ENCODE data around the gene TMEM107. TPM values are rescaled to one million over a fixed set of nuclear protein-coding genes. Genes with fewer than 3 reads are reported as not detected.

Gene TMEM107
- total and polyA plus RNA-seq, 10 of the 15 experiments (the other 5 are each of a cell fraction or from before 2014, with no cell fraction given) = 7.9 to 38.7 (median 22.9) TPM

DNA sequence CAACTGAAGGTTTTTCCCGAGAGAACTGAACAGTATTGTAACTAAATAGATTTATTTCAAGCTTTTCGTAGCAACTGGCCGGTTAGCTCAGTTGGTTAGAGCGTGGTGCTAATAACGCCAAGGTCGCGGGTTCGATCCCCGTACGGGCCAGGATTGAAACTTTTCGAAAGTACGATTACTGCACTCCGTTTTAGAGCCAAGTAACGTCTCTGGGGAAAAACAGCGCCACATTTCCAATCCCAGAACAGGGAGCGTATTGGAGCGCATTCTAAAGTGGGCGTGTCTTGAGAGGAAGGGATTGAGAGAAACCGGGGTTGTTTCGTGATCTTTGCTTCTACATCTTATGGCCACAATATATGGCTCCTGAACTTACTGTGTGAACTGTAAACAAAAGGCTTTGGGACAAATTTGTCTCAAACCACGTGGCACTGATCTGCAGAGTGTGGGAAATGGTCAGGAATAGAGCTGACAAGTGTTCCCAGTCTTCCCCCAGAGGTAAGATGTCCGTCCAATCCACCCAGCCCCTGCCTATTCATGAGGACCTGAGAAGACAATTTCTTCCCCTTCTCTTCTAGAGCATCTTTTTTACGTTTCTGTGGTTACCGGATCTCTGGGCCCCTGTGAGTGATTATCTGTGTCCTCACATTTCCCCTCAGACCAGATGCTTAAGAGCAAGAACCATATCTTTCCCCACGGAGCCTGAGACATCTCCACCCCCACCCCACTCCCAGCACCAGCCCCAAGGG is 11.5 kb upstream of the TMEM107 start (continued):
- TF ChIP-seq, protein P1, sequence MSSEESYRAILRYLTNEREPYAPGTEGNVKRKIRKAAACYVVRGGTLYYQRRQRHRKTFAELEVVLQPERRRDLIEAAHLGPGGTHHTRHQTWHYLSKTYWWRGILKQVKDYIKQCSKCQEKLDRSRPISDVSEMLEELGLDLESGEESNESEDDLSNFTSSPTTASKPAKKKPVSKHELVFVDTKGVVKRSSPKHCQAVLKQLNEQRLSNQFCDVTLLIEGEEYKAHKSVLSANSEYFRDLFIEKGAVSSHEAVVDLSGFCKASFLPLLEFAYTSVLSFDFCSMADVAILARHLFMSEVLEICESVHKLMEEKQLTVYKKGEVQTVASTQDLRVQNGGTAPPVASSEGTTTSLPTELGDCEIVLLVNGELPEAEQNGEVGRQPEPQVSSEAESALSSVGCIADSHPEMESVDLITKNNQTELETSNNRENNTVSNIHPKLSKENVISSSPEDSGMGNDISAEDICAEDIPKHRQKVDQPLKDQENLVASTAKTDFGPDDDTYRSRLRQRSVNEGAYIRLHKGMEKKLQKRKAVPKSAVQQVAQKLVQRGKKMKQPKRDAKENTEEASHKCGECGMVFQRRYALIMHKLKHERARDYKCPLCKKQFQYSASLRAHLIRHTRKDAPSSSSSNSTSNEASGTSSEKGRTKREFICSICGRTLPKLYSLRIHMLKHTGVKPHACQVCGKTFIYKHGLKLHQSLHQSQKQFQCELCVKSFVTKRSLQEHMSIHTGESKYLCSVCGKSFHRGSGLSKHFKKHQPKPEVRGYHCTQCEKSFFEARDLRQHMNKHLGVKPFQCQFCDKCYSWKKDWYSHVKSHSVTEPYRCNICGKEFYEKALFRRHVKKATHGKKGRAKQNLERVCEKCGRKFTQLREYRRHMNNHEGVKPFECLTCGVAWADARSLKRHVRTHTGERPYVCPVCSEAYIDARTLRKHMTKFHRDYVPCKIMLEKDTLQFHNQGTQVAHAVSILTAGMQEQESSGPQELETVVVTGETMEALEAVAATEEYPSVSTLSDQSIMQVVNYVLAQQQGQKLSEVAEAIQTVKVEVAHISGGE (CRISPR knock-in tag; IDR thresholded peaks at IDR 0.05) = 0 out of 2 replicates have a peak, but pooled peaks have one; percentile 35
- TF ChIP-seq, protein P2, sequence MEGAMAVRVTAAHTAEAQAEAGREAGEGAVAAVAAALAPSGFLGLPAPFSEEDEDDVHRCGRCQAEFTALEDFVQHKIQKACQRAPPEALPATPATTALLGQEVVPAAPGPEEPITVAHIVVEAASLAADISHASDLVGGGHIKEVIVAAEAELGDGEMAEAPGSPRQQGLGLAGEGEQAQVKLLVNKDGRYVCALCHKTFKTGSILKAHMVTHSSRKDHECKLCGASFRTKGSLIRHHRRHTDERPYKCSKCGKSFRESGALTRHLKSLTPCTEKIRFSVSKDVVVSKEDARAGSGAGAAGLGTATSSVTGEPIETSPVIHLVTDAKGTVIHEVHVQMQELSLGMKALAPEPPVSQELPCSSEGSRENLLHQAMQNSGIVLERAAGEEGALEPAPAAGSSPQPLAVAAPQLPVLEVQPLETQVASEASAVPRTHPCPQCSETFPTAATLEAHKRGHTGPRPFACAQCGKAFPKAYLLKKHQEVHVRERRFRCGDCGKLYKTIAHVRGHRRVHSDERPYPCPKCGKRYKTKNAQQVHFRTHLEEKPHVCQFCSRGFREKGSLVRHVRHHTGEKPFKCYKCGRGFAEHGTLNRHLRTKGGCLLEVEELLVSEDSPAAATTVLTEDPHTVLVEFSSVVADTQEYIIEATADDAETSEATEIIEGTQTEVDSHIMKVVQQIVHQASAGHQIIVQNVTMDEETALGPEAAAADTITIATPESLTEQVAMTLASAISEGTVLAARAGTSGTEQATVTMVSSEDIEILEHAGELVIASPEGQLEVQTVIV (IDR thresholded peaks at IDR 0.05; ENCODE audit: borderline replicate concordance, partially characterized antibody) = no peak
- TF ChIP-seq HCFC1 (IDR thresholded peaks at IDR 0.05; ENCODE audit: low read length) (no peak), WRNIP1 (IDR thresholded peaks at IDR 0.05; ENCODE audit: borderline replicate concordance, low read depth, low read length) (no peak), NR2C2 (IDR thresholded peaks at IDR 0.05; ENCODE audit: borderline replicate concordance, control insufficient read depth, insufficient read length, low read depth) (no peak), CEBPB (IDR thresholded peaks at IDR 0.05; ENCODE audit: borderline replicate concordance in 1 of 2, low read depth in 2 of 2, low read length in 2 of 2) (no peak), NRF1 (conservative IDR thresholded peaks at IDR 0.05; ENCODE audit: low read depth, low read length) (no peak), MYB (IDR thresholded peaks at IDR 0.05; ENCODE audit: borderline replicate concordance, low read depth, low read length) (no peak), TCF3 (IDR thresholded peaks at IDR 0.05; ENCODE audit: borderline replicate concordance, insufficient read depth, low read depth, low read length) (peak; percentile 36; the same call in 1 of the 2 replicates), BCL11A (IDR thresholded peaks at IDR 0.05; ENCODE audit: low read depth, low read length) (no peak), MTA2 (IDR thresholded peaks at IDR 0.05; ENCODE audit: low read depth) (no peak), NBN (IDR thresholded peaks at IDR 0.05) (no peak; the same call in 1 of the 2 replicates), RUNX3 (IDR thresholded peaks at IDR 0.05; ENCODE audit: low read length) (peak; percentile 50; the same call in 1 of the 2 replicates), STAT1 (conservative IDR thresholded peaks at IDR 0.05) (0 out of 2 replicates have a peak, but pooled peaks have one; percentile 5), CHD2 (IDR thresholded peaks at IDR 0.05; ENCODE audit: borderline replicate concordance, low read depth, low read length) (no peak), CREM (IDR thresholded peaks at IDR 0.05; ENCODE audit: low read depth) (peak; percentile 61; the same call in 1 of the 2 replicates), YBX1 (IDR thresholded peaks at IDR 0.05) (no peak), CBX5 (IDR thresholded peaks at IDR 0.05; ENCODE audit: low read depth) (no peak; the same call in 1 of the 2 replicates)
- TF ChIP-seq, protein P3, sequence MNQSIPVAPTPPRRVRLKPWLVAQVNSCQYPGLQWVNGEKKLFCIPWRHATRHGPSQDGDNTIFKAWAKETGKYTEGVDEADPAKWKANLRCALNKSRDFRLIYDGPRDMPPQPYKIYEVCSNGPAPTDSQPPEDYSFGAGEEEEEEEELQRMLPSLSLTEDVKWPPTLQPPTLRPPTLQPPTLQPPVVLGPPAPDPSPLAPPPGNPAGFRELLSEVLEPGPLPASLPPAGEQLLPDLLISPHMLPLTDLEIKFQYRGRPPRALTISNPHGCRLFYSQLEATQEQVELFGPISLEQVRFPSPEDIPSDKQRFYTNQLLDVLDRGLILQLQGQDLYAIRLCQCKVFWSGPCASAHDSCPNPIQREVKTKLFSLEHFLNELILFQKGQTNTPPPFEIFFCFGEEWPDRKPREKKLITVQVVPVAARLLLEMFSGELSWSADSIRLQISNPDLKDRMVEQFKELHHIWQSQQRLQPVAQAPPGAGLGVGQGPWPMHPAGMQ (IDR thresholded peaks at IDR 0.05; ENCODE audit: borderline replicate concordance) = no peak
